HEK293 (cell line): Measurements from ENCODE around the gene LEMD1.

ENCODE experiments used
- GFI1B ChIP-seq: fragments of 450-650 bp; formaldehyde crosslinking; IDR thresholded peaks from 2 replicates; pipeline ENCODE4 v1.5.1; 2016; ENCODE audit warnings: missing biosample characterization, missing genetic modification characterization
- HOXA7 ChIP-seq: sonication (generic); formaldehyde crosslinking; IDR thresholded peaks from 2 replicates; pipeline ENCODE4 v1.8.1; 2022; ENCODE audit warnings: missing genetic modification reagents, borderline replicate concordance
- TCF7L2 ChIP-seq: IDR thresholded peaks from 2 replicates; pipeline ENCODE4 v1.6.1; 2011; ENCODE audit warnings: low read depth, mild to moderate bottlenecking, inconsistent platforms, low read length, moderate library complexity, borderline replicate concordance
- ZFP69B ChIP-seq: fragments of 450-650 bp; formaldehyde crosslinking; IDR thresholded peaks from 2 replicates; pipeline ENCODE4 v1.5.1; 2016; ENCODE audit warnings: missing biosample characterization, missing genetic modification characterization
- ZNF157 ChIP-seq: fragments of 450-650 bp; formaldehyde crosslinking; IDR thresholded peaks from 2 replicates; pipeline ENCODE4 v1.5.1; 2016; ENCODE audit warnings: missing biosample characterization, missing genetic modification characterization
- ZNF2 ChIP-seq: fragments of 450-650 bp; formaldehyde crosslinking; IDR thresholded peaks from 2 replicates; pipeline ENCODE4 v1.5.1; 2016; ENCODE audit warnings: missing biosample characterization, missing genetic modification characterization
- ZNF292 ChIP-seq: fragments of 450-650 bp; formaldehyde crosslinking; IDR thresholded peaks from 2 replicates; pipeline ENCODE4 v1.5.1; 2016; ENCODE audit warnings: low read depth, missing biosample characterization, missing genetic modification characterization, borderline replicate concordance
- ZNF302 ChIP-seq: fragments of 450-650 bp; formaldehyde crosslinking; IDR thresholded peaks from 2 replicates; pipeline ENCODE4 v1.5.1; 2016; ENCODE audit warnings: missing biosample characterization, missing genetic modification characterization, low read depth
- ZNF501 ChIP-seq: fragments of 450-650 bp; formaldehyde crosslinking; IDR thresholded peaks from 2 replicates; pipeline ENCODE4 v1.5.1; 2016; ENCODE audit warnings: missing biosample characterization, missing genetic modification characterization
- ZNF529 ChIP-seq: fragments of 450-650 bp; formaldehyde crosslinking; IDR thresholded peaks from 2 replicates; pipeline ENCODE4 v1.5.1; 2017; ENCODE audit warnings: missing genetic modification characterization, missing biosample characterization; ENCODE audit not compliant: insufficient replicate concordance
- ZNF600 ChIP-seq: fragments of 450-650 bp; formaldehyde crosslinking; IDR thresholded peaks from 2 replicates; pipeline ENCODE4 v1.5.1; 2016; ENCODE audit warnings: missing biosample characterization, missing genetic modification characterization
- ZNF670 ChIP-seq: fragments of 450-650 bp; formaldehyde crosslinking; IDR thresholded peaks from 2 replicates; pipeline ENCODE4 v1.5.1; 2016; ENCODE audit warnings: missing biosample characterization, missing genetic modification characterization, low read depth
- ZNF76 ChIP-seq: fragments of 450-650 bp; formaldehyde crosslinking; IDR thresholded peaks from 2 replicates; pipeline ENCODE4; 2016; ENCODE audit warnings: low read depth, missing biosample characterization, missing genetic modification characterization, borderline replicate concordance
- ZNF791 ChIP-seq: fragments of 450-650 bp; formaldehyde crosslinking; IDR thresholded peaks from 2 replicates; pipeline ENCODE4 v1.5.1; 2016; ENCODE audit warnings: missing biosample characterization, missing genetic modification characterization
- TF ChIP-seq, protein P1 (sequence below): fragments of 450-650 bp; formaldehyde crosslinking; IDR thresholded peaks from 2 replicates; pipeline ENCODE4 v1.5.1; 2016; ENCODE audit warnings: missing biosample characterization, missing genetic modification characterization

Gene LEMD1

DNA sequence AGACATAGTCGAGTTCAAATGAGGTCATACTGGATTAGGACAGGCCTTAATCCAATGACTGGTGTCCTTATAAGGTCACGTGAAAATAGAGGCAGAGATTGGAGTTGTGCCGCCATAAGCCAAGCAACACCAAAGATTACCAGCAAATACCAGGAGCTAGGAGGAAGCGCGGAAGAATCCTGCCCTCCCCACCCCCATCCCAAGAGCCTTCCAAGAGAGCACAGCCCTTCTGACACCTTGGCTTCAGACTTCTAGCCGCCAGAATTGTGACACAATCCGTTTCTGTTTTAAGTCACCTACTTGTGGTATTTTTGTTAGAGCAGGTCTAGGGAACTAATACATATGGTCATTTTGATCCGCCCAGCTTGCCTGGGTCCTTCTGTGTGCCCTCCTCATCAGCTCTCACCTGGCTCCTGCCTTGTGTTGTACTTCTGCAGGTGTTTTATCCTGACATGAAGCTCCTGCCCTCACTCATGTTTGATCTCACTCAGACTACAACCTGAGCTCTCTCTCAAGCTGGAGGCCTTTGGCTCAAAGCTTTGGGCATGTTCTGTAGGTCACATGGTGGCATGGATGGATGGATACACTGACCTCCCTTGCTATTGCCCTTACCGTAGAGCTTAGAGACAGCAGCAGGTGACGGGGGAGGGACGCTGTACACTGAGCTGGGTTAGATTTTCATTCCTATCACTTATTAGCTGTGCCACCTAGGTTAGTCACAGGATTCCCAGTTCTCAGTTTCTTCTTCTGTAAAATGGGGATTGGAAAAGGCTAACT lies 89.7 kb downstream of the LEMD1 start (continued):
- TF ChIP-seq, protein P1, sequence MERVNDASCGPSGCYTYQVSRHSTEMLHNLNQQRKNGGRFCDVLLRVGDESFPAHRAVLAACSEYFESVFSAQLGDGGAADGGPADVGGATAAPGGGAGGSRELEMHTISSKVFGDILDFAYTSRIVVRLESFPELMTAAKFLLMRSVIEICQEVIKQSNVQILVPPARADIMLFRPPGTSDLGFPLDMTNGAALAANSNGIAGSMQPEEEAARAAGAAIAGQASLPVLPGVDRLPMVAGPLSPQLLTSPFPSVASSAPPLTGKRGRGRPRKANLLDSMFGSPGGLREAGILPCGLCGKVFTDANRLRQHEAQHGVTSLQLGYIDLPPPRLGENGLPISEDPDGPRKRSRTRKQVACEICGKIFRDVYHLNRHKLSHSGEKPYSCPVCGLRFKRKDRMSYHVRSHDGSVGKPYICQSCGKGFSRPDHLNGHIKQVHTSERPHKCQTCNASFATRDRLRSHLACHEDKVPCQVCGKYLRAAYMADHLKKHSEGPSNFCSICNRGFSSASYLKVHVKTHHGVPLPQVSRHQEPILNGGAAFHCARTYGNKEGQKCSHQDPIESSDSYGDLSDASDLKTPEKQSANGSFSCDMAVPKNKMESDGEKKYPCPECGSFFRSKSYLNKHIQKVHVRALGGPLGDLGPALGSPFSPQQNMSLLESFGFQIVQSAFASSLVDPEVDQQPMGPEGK (tag by site-specific recombination): no peak
- TF ChIP-seq ZNF76 (tag by site-specific recombination): no peak
- TF ChIP-seq ZNF302 (tag by site-specific recombination): no peak
- TF ChIP-seq HOXA7 (CRISPR knock-in tag): no peak
- no peak for TF ChIP-seq TCF7L2
- no peak for TF ChIP-seq ZNF157 (tag by site-specific recombination)
- no peak for TF ChIP-seq ZNF791 (tag by site-specific recombination)
- no peak for TF ChIP-seq ZNF2
- TF ChIP-seq ZNF292 (tag by site-specific recombination): no peak
- TF ChIP-seq ZFP69B (tag by site-specific recombination): no peak
- no peak for TF ChIP-seq ZNF600
- TF ChIP-seq GFI1B (tag by site-specific recombination): no peak
- no peak for TF ChIP-seq ZNF670
- no peak for TF ChIP-seq ZNF529 (tag by site-specific recombination)
- TF ChIP-seq ZNF501 (tag by site-specific recombination): no peak
